ENCODE data around the gene PLEKHG3.
A peak's percentile ranks its signal among the peaks of the same experiment; 100 is the strongest.
"Not testable (repeated sequence)": the region's sequence is repeated elsewhere in the genome, so short reads cannot be mapped to it uniquely, and the experiment has no call there.

The PLEKHG3 gene

GRCh38 chr14:64704143-64704742 is at the start of gene PLEKHG3:
TSS of gene PLEKHG3 (plus strand) at chr14:64704424. CDS start at chr14:64727632, 23,208 bp downstream.
- peak; percentile 37 for DNase-seq

DNA sequence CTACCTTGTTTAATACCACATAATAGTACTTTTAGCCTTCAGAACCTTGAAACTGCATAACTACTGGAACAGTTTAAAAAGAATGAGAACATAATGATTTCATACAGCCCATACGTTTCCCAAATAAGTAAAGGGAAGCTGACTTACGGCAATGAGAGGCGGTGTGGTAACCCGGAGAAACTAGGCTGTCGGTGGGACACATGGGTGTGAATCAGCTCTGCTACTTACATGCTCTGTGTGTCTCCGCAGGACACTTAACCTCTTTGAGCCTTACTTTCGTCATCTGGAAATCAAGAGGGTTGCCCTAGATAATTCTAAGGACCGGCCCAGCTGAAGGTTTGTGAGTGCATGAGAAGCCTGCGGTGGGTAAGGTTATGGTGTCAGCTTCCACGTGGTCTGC is 49.3 kb upstream of the PLEKHG3 start:
- no peak for DNase-seq

DNA sequence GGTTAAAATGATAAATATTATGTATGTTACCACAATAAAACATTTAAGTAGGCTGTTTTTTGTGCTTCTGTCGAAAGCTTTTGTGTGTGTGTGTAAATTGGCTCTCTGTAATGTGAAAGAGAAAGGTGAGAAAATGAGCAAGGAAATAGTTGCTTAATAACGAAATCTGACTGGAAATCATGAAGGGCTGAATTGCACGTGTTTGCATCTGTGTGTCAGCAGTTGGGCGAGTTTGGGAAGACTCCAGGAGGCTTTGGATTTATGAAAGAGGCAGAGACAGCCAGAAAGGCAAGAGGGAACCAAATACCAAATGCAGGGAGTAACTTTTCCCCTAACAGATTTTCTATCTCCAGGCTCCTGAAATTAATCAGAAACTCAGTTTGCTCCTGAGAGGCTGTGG is 47.2 kb upstream of the PLEKHG3 start:
- no peak for DNase-seq

- no peak for DNase-seq
These were observed 46.0 kb upstream of the PLEKHG3 start for GRCh38 chr14:64658201-64658600.

DNA sequence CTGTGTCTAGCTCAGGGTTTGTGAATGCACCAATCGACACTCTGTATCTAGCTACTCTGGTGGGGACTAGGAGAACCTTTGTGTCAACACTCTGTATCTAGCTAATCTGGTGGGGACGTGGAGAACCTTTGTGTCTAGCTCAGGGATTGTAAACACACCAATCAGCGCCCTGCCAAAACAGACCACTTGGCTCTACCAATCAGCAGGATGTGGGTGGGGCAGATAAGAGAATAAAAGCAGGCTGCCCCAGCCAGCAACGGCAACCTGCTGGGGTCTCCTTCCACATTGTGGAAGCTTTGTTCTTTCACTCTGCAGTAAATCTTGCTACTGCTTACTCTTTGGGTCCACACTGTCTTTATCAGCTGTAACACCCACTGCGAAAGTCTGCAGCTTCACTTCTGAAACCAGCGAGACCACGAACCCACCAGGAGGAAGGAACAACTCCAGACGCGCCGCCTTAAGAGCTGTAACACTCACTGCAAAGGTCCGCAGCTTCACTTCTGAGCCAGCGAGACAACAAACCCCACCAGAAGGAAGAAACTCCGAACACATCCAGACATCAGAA is 45.4 kb upstream of the PLEKHG3 start:
- DNase-seq = not testable (repeated sequence)

DNA sequence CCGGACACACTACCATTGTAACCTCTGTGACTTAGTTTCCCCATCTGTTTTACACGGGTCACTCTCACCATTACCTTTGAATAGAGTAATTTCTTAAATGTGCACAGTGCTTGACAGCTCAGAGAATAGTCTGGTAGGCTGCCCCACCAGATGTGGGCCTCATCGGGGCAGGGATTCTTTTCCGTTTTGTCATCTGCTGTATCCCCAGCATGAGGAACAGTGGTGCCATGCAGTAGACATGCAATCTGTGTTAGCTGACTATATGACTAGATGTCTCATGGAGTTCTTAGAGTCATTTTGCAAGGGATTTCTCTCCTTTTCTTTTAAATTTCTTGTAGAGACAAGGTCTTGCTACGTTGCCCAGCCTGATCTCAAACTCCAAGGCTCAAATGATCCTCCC is 44.9 kb upstream of the PLEKHG3 start:
- DNase-seq = no peak

DNA sequence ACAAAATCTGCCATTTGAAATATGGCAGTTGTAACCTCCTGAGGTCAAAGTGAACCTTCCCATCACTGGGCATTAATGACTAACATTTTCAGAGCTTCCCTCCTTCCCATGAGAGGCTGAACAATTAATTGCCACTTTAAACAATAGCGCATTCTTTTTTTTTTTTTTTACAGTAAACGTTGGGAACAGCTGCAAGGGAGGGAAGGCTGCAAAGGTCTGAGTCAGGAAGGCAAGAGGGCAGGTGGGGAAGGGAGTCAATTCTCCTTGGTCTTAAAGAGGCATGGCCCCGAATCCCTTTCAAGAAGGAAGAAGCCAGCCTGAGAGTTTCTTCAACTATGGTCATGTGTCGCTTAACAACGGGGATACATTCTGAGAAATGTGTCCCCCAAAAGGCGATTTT is 41.0 kb upstream of the PLEKHG3 start:
- no peak for DNase-seq

DNA sequence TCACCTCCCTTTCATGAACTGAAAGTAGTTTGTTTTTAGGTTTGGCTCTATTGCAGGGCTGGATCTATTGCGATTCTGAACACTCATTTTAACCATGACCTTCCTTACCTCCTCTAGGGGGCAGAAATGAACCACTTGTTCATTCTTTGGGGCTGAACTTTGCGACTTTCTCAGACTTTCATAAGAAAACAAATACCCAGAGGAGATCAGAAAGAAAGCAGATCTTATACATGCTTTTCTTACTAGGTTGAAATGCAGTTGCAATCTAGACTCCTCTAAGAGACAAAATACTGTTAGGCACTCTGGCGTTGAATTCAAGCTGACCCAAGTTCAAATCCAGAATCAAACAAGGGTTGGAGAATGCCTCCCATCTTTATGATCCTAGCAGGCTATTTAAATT is 32.6 kb upstream of the PLEKHG3 start:
- DNase-seq = no peak

GRCh38 chr14:64673316-64673715 is 30.9 kb upstream of the PLEKHG3 start:
- no peak for DNase-seq

GRCh38 chr14:64673748-64674147 is 30.5 kb upstream of the PLEKHG3 start:
- peak; percentile 39 for DNase-seq

DNA sequence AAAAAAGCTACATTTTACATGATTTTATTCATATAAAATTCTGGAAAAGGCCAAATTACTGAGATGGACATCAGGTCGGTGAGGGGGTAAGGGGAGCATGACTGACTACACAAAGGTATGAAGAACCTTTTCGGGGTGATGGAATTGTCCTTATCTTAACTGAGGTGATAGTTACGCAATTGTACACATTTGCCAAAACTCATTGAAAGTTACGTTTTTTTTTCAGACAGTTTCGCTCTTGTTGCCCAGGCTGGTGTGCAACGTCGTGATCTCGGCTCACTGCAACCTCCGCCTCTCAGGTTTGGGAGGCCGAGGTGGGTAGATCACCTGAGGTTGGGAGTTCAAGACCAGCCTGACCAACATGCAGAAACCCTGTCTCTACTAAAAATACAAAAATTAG is 29.4 kb upstream of the PLEKHG3 start:
- DNase-seq = no peak

DNA sequence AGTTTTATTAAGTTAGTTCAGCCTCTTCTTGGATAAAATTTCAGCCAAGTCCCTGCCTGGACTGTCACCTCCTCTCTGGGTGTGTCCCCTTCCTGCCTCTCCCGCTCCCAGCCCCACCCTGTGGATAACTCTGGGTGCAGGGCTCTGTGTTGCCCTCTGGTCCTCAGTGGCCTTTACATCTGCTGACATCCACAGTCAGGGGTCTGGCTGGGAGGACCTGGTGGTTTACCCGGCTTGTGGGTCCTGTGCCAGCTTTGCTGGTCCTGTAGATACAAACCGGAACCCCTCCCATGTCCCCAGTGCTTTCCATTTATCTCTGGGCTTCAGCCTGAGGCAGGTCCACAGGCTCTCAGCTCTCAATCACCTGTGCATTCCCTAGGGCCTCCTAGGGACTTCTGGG is 28.9 kb upstream of the PLEKHG3 start:
- DNase-seq = no peak

GRCh38 chr14:64676410-64677008 is 27.7 kb upstream of the PLEKHG3 start:
- DNase-seq = no peak

DNA sequence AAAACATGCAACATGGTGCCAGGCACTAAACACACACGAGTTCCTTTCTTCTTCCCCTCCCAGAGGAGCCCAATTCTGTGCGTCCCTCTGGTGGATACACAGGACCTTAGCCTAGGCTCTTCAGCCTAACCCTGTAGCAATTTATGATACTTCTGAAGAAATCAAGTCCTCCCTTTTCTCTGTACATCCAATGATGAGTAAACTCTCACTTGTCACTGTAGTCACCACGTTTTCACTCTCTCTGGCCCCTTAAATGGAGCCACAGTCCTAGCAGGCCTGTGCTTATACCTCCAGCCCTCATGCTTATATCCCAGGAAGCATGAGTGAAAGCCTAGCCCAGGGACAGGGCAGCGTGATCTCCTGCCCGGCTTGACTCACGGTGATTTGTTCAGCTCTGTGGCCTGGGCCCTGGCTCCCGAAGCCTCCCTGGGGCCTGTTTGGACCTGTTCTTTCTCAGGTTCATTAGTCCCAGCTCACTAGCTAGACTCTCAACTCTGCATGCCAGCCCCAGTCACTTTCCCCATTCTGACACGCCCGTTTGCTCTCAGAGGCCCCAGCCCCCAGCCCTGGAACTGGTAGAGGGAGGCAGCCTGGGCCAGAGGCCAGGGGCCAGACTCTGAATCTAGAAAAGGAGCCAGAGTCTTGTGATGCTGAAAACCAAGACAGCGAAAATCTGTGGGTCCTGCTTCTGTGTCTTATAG is 24.1 kb upstream of the PLEKHG3 start:
- no peak for DNase-seq

GRCh38 chr14:64680714-64681065 is 23.5 kb upstream of the PLEKHG3 start:
- DNase-seq = no peak

DNA sequence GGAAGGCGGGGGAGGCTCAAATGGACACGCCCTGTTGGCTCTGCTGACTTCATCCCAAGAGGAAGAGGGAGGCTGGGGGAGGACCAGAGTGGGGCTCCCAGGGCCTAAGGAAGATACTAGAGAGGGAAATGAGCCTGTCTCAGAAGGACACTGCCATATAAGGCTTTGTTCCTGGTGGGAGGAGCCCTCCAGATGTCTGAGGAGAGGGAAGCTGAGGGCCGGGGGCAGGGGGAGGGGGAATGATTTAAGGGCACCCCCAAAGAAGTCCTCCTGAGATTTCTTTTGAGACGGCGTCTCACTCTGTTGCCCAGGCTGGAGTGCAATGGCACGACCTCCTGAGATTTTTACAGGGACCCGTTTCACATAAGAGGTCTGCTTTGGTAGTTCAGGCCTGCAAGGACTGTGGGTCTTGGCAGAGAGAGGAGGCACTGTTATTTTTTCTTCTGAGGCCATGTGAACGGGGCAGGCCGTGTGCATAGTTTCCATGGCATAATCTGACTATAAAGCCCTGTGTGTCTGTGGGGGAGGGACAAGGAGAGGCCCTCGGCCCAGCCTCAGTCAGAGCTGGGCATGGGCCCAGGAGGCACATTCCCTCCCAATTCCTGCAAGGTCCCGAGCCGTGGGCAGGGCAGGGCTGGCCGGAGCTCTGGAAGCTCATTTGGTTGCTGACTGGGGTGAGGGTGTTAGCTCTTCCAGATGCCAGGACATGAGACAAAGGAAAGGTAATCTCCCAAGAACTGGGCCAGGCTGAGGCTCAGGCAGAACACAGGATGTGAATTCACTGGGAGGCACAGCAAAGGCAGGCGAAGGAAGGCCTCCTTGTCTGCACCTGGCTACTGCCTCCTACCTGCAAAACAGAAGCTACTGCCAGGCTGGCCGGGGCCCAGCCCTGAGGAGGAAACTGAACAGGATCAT is 22.2 kb upstream of the PLEKHG3 start:
- DNase-seq = no peak

- no peak for DNase-seq
These were observed 21.4 kb upstream of the PLEKHG3 start for GRCh38 chr14:64682843-64683242.

DNA sequence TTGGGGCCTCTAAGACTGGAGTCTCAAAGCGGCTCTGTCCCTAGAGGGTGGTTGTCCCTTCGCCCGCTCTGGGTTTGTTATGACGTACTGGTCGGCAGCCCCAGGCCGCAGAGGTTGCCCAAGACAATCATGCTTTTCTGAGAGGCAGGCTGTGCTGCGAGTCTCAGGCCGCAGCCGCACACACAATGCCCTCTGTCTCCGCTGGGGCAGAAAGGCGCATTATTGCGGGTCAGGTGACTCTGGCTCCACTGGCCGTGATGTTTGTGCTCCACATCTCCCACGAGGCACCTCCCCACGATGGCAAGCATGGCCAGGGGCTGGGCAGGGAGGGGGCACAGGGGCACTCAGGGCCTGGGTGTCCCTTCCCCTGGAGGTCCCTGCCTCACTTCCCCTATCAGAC is 21.0 kb upstream of the PLEKHG3 start:
- DNase-seq = no peak

GRCh38 chr14:64684091-64684490 is 20.1 kb upstream of the PLEKHG3 start:
- no peak for DNase-seq

- no peak for DNase-seq
These were observed 18.6 kb upstream of the PLEKHG3 start for GRCh38 chr14:64685371-64686281.

- DNase-seq = no peak
These were observed 18.0 kb upstream of the PLEKHG3 start for GRCh38 chr14:64686282-64686615.

DNA sequence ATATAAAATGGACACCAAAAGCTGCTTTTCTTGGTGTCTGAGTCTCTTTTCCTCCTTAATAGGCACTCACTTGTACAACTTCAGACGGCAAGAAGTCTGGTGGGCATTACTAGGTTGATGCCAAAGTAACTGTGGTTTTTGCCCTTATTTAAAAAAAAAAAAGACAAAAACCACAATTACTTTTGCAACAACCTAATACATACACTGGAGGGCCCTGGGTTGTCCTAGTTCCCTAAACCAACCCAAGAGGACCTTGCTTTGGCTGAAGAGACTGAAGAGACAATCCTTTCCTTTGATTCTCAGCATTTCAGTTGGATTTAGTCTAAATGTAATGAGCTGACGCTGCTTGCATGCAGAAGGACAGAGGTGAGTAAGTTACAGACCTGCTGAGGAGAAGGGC is 16.2 kb upstream of the PLEKHG3 start:
- DNase-seq = no peak

Data from activated CD4-positive, alpha-beta T cell treated with anti-CD3 and anti-CD28 coated beads, Interleukin-2, amount 50 U/mL, for 1 hour (primary cell).